ENCODE data around the gene JDP2.
"Not testable (repeated sequence)": the region's sequence is repeated elsewhere in the genome, so short reads cannot be mapped to it uniquely, and the experiment has no call there.

JDP2 gene

GRCh38 chr14:75427482-75428229, at the start of gene JDP2:
Gene JDP2, plus strand, starts transcription at chr14:75428022. Its CDS starts 9,899 bp downstream, at chr14:75437921.
- DNase-seq: peak; percentile 58

- no peak for DNase-seq
Measured at GRCh38 chr14:75379246-75379929, 48.4 kb upstream of the JDP2 start.

- no peak for DNase-seq
Measured at GRCh38 chr14:75379930-75380270, 47.9 kb upstream of the JDP2 start.

GRCh38 chr14:75380656-75381055, 47.2 kb upstream of the JDP2 start:
- DNase-seq: no peak

GRCh38 chr14:75381642-75382041, 46.2 kb upstream of the JDP2 start:
- DNase-seq: no peak

- not testable (repeated sequence) for DNase-seq
Measured at GRCh38 chr14:75383219-75383618, 44.6 kb upstream of the JDP2 start.

- no peak for DNase-seq
Measured at GRCh38 chr14:75383721-75384120, 44.1 kb upstream of the JDP2 start.

GRCh38 chr14:75389679-75390078, 38.1 kb upstream of the JDP2 start:
- DNase-seq: peak; percentile 9

- no peak for DNase-seq
Measured at GRCh38 chr14:75390183-75390582, 37.6 kb upstream of the JDP2 start.

GRCh38 chr14:75391953-75392352, 35.9 kb upstream of the JDP2 start:
- no peak for DNase-seq

- DNase-seq: no peak
Measured at GRCh38 chr14:75392686-75393641, 34.9 kb upstream of the JDP2 start.

- no peak for DNase-seq
Measured at GRCh38 chr14:75393794-75394193, 34.0 kb upstream of the JDP2 start.

GRCh38 chr14:75395862-75396261, 32.0 kb upstream of the JDP2 start:
- no peak for DNase-seq

GRCh38 chr14:75399321-75399720, 28.5 kb upstream of the JDP2 start:
- DNase-seq: no peak

GRCh38 chr14:75399843-75400775, 27.7 kb upstream of the JDP2 start:
- peak; percentile 30 for DNase-seq

GRCh38 chr14:75401361-75401760, 26.5 kb upstream of the JDP2 start:
- DNase-seq: no peak

GRCh38 chr14:75402867-75403413, 24.9 kb upstream of the JDP2 start:
- DNase-seq: no peak

GRCh38 chr14:75404847-75405246, 23.0 kb upstream of the JDP2 start:
- no peak for DNase-seq

- DNase-seq: no peak
Measured at GRCh38 chr14:75406102-75406501, 21.7 kb upstream of the JDP2 start.

- no peak for DNase-seq
Measured at GRCh38 chr14:75406856-75407255, 21.0 kb upstream of the JDP2 start.

- DNase-seq: no peak
Measured at GRCh38 chr14:75409316-75410205, 18.3 kb upstream of the JDP2 start.
